IMR-90 (cell line): ENCODE data around the gene STARD8. TPM values are rescaled to one million over a fixed set of nuclear protein-coding genes. Genes with fewer than 3 reads are reported as not detected.
"Not testable (repeated sequence)": the region's sequence is repeated elsewhere in the genome, so short reads cannot be mapped to it uniquely, and the experiment has no call there.

ENCODE experiments used
- ATAC-seq: fragments of 200-7000 bp; cut with Tn5 transposase; 2 replicates; pipeline ENCODE4 v1.9.1; 2020; ENCODE audit warnings: low read depth, mild to moderate bottlenecking, moderate library complexity
- BruUV-seq: library from RNA; stranded (reverse); fragments of 400-500 nt; replicated peaks from 2 replicates; lab custom pipeline; 2021; lab: Mats Ljungman, UMichigan
- CTCF ChIA-PET: fragments of 300-600 bp; formaldehyde crosslinking; extraction: SDS; loops from one replicate; lab custom pipeline; 2021; ENCODE audit warnings: antibody characterized with exemption; lab: Yijun Ruan, JAX
- POLR2A ChIA-PET: fragments of 300-600 bp; sonication (Branson Sonifier 250); formaldehyde crosslinking; loops from one replicate; lab custom pipeline; 2022; ENCODE audit warnings: antibody characterized with exemption; ENCODE audit not compliant: unreplicated experiment; lab: Charles Lee
- DNase-seq: peaks from one replicate; pipeline ENCODE4 v3.0.0; 2013
- H2AFZ ChIP-seq: replicated peaks from 2 replicates; pipeline ENCODE3; 2013; ENCODE audit warnings: low read length, mild to moderate bottlenecking; ENCODE audit not compliant: poor library complexity
- H2AK5ac ChIP-seq: 2 replicates; pipeline ENCODE4 v1.6.1; 2013; ENCODE audit warnings: low read depth, low read length, inconsistent platforms
- H2AK9ac ChIP-seq: replicated peaks from 2 replicates; pipeline ENCODE3; 2013; ENCODE audit warnings: mild to moderate bottlenecking, low read depth, low read length, moderate library complexity; ENCODE audit not compliant: poor library complexity
- H2BK120ac ChIP-seq: 2 replicates; pipeline ENCODE4 v1.6.1; 2013; ENCODE audit warnings: low read depth, low read length, inconsistent platforms
- H2BK15ac ChIP-seq: 3 replicates; pipeline ENCODE4 v1.6.1; 2013; ENCODE audit warnings: low read depth, low read length, inconsistent platforms
- H2BK20ac ChIP-seq: 2 replicates; pipeline ENCODE4 v1.6.1; 2013; ENCODE audit warnings: low read depth, mild to moderate bottlenecking, inconsistent platforms, low read length, moderate library complexity
- H2BK5ac ChIP-seq: 2 replicates; pipeline ENCODE4 v1.6.1; 2013; ENCODE audit warnings: mild to moderate bottlenecking, low read depth, low read length, inconsistent platforms; ENCODE audit not compliant: poor library complexity, severe bottlenecking
- H3K14ac ChIP-seq: replicated peaks from 2 replicates; pipeline ENCODE4 v1.6.1; 2013; ENCODE audit warnings: low read depth, low read length, inconsistent platforms
- H3K18ac ChIP-seq: 2 replicates; pipeline ENCODE4 v1.6.1; 2013; ENCODE audit warnings: low read depth, low read length, control low read depth
- H3K23ac ChIP-seq: 2 replicates; pipeline ENCODE4 v1.6.1; 2013; ENCODE audit warnings: low read depth, low read length, inconsistent platforms
- H3K27ac ChIP-seq: 2 replicates; pipeline ENCODE4 v1.5.1; 2013; ENCODE audit warnings: mild to moderate bottlenecking, control low read depth, low read length; ENCODE audit not compliant: insufficient read depth
- H3K27me3 ChIP-seq: 2 replicates; pipeline ENCODE4 v1.6.1; 2013; ENCODE audit warnings: low read length; ENCODE audit not compliant: control insufficient read depth, insufficient read depth
- H3K36me3 ChIP-seq: 2 replicates; pipeline ENCODE4 v1.6.1; 2013; ENCODE audit warnings: low read length, mixed read lengths; ENCODE audit not compliant: control insufficient read depth, insufficient read depth
- H3K4ac ChIP-seq: 2 replicates; pipeline ENCODE4 v1.6.1; 2013; ENCODE audit warnings: low read depth, low read length, inconsistent platforms
- H3K4me1 ChIP-seq: 2 replicates; pipeline ENCODE4 v1.6.1; 2013; ENCODE audit warnings: low read length, mixed read lengths; ENCODE audit not compliant: control insufficient read depth, insufficient read depth
- H3K4me2 ChIP-seq: 2 replicates; pipeline ENCODE4 v1.6.1; 2013; ENCODE audit warnings: low read depth, mild to moderate bottlenecking, control low read depth, low read length, moderate library complexity
- H3K4me3 ChIP-seq: 2 replicates; pipeline ENCODE4 v1.5.1; 2013; ENCODE audit warnings: low read depth, mild to moderate bottlenecking, control low read depth, low read length, moderate library complexity; ENCODE audit not compliant: insufficient read depth
- H3K56ac ChIP-seq: 2 replicates; pipeline ENCODE4 v1.6.1; 2013; ENCODE audit warnings: low read length, inconsistent platforms; ENCODE audit not compliant: insufficient read depth; ENCODE audit errors: extremely low read depth
- H3K79me1 ChIP-seq, 2 experiments: 2 replicates each; pipeline ENCODE4 v1.6.1; 2013; ENCODE audit warnings: low read length in 2 of 2, inconsistent platforms in 1 of 2, low read depth in 1 of 2
- H3K9ac ChIP-seq: 2 replicates; pipeline ENCODE4 v1.6.1; 2013; ENCODE audit warnings: low read depth, low read length, control low read depth
- H3K9me1 ChIP-seq: 2 replicates; pipeline ENCODE4 v1.6.1; 2013; ENCODE audit warnings: low read length, inconsistent platforms; ENCODE audit not compliant: insufficient read depth
- H3K9me3 ChIP-seq: 2 replicates; pipeline ENCODE4 v1.6.1; 2013; ENCODE audit warnings: low read length; ENCODE audit not compliant: control insufficient read depth, insufficient read depth
- H4K20me1 ChIP-seq: 2 replicates; pipeline ENCODE4 v1.6.1; 2013; ENCODE audit warnings: low read length, inconsistent platforms; ENCODE audit not compliant: insufficient read depth
- H4K5ac ChIP-seq: 2 replicates; pipeline ENCODE4 v1.6.1; 2013; ENCODE audit warnings: mild to moderate bottlenecking, low read depth, low read length, control low read depth
- H4K8ac ChIP-seq, 2 experiments: 2 replicates each; pipeline ENCODE4 v1.6.1; 2013; ENCODE audit warnings: low read depth in 2 of 2, low read length in 2 of 2, control low read depth in 1 of 2, inconsistent platforms in 1 of 2
- H4K91ac ChIP-seq: 2 replicates; pipeline ENCODE4 v1.6.1; 2013; ENCODE audit warnings: low read depth, low read length, inconsistent platforms; ENCODE audit not compliant: insufficient read depth
- WGBS, 2 experiments: methylation state at CpG; one replicate each; pipeline versions ENCODE4 v1.1.5 to v1.1.7; 2013; ENCODE audit warnings: missing lambda C conversion rate in 2 of 2; ENCODE audit not compliant: insufficient read length in 1 of 2; ENCODE audit errors: extremely low coverage in 2 of 2; 5-methylcytosine and 5-hydroxymethylcytosine counted together
- dilution Hi-C: fragments of 300-500 bp; cut with HindIII; formaldehyde crosslinking; loops from one replicate; pipeline ENCODE4 v1.14.3; 2018; ENCODE audit warnings: low sequenced_read_pairs; ENCODE audit not compliant: unreplicated experiment
- in situ Hi-C: fragments of 300-500 bp; cut with MboI; formaldehyde crosslinking; loops from 3 replicates; pipeline ENCODE4 v1.14.3; 2019; ENCODE audit warnings: low sequenced_read_pairs, inconsistent platforms, mixed read lengths
- intact Hi-C: fragments of 100-400 bp; cut with micrococcal nuclease; formaldehyde crosslinking; loops from 2 replicates; pipeline ENCODE4 v1.10.0; 2022
- polyA plus RNA-seq, 3 experiments: library from polyadenylated mRNA; depleted of rRNA; stranded (reverse); fragments of >200 nt; gene quantifications; 2 replicates each; pipeline ENCODE4 v1.2.3, GENCODE V29; 2012; ENCODE audit warnings: low replicate concordance in 1 of 3
- total RNA-seq: library from RNA; depleted of rRNA; stranded (reverse); fragments of >200 nt; gene quantifications from 2 replicates; pipeline ENCODE4 v1.2.3, GENCODE V29; 2012

Gene STARD8
- total and polyA plus RNA-seq, 2 of the 4 experiments (the other 2 are of a cell fraction) = 1.6 to 2.3 TPM

- H3K18ac ChIP-seq, H2AK5ac ChIP-seq, H3K4me2 ChIP-seq, H3K23ac ChIP-seq, H3K79me1 ChIP-seq, H2AFZ ChIP-seq, H3K9me1 ChIP-seq, CTCF ChIA-PET, H3K4me3 ChIP-seq, H2BK15ac ChIP-seq, H4K91ac ChIP-seq, H3K4me1 ChIP-seq, H3K56ac ChIP-seq, H2BK120ac ChIP-seq, H4K5ac ChIP-seq, H3K27ac ChIP-seq, POLR2A ChIA-PET, BruUV-seq, H4K8ac ChIP-seq, H2BK20ac ChIP-seq, H3K9me3 ChIP-seq, H3K36me3 ChIP-seq, dilution Hi-C loops, H2BK5ac ChIP-seq, H2AK9ac ChIP-seq, H3K4ac ChIP-seq, in situ Hi-C loops, DNase-seq, H4K20me1 ChIP-seq, H3K14ac ChIP-seq, intact Hi-C loops, H3K9ac ChIP-seq, ATAC-seq: not testable (repeated sequence)
- H3K27me3 ChIP-seq = peaks cover 15% of the 10 kb centered on the region
- no CpG with 5 or more reads among the region's 7 CpGs for WGBS, 2 experiments
These were observed 17.5 kb upstream of the STARD8 start for GRCh38 chrX:68629936-68630335.
